Measurements from ENCODE around the gene PDCD2L. TPM values are rescaled to one million over a fixed set of nuclear protein-coding genes. Genes with fewer than 3 reads are reported as not detected.
"Not testable (repeated sequence)": the region's sequence is repeated elsewhere in the genome, so short reads cannot be mapped to it uniquely, and the experiment has no call there.

Gene PDCD2L
- total RNA-seq, 1 donor from 2014 or later, result 8.9 TPM

- intact Hi-C loops (cut with micrococcal nuclease), result no loop called here
- DNase-seq (no peak), ATAC-seq (peak; percentile 79)
These were observed 33.2 kb upstream of the PDCD2L start for GRCh38 chr19:34370983-34371382.

- no peak for ATAC-seq
- no peak for DNase-seq
- intact Hi-C loops (cut with micrococcal nuclease), result no loop called here
These were observed 30.5 kb upstream of the PDCD2L start for GRCh38 chr19:34373601-34374288.

- ATAC-seq, result no peak
These were observed 28.6 kb upstream of the PDCD2L start for GRCh38 chr19:34375598-34375997.

GRCh38 chr19:34380639-34381241, 23.5 kb upstream of the PDCD2L start:
- ATAC-seq (no peak), DNase-seq (no peak)
- intact Hi-C loops (cut with micrococcal nuclease), result no loop called here

More at GRCh38 chr19:34375598-34375997, 28.6 kb upstream of the PDCD2L start:
- intact Hi-C loops (cut with micrococcal nuclease), result no loop called here
- no peak for DNase-seq

GRCh38 chr19:34381399-34382251, 22.6 kb upstream of the PDCD2L start:
- intact Hi-C loops (cut with micrococcal nuclease), result no loop called here
- no peak for ATAC-seq
- DNase-seq, result no peak

GRCh38 chr19:34382471-34382870, 21.7 kb upstream of the PDCD2L start:
- intact Hi-C loops (cut with micrococcal nuclease), result no loop called here
- ATAC-seq, result no peak
- DNase-seq, result no peak

GRCh38 chr19:34383599-34383998, 20.6 kb upstream of the PDCD2L start:
- ATAC-seq (no peak), DNase-seq (no peak)
- intact Hi-C loops (cut with micrococcal nuclease), result no loop called here

GRCh38 chr19:34386645-34387445, 17.4 kb upstream of the PDCD2L start:
- DNase-seq (no peak), ATAC-seq (no peak)
- intact Hi-C loops (cut with micrococcal nuclease), result no loop called here

- ATAC-seq (no peak), DNase-seq (no peak)
- intact Hi-C loops (cut with micrococcal nuclease), result no loop called here
These were observed 16.8 kb upstream of the PDCD2L start for GRCh38 chr19:34387446-34387810.

- intact Hi-C loops (cut with micrococcal nuclease); ATAC-seq; DNase-seq: not testable (repeated sequence)
These were observed 15.5 kb upstream of the PDCD2L start for GRCh38 chr19:34388745-34389144.

- no peak for DNase-seq
- ATAC-seq, result no peak
- intact Hi-C loops (cut with micrococcal nuclease), result no loop called here
These were observed 12.4 kb upstream of the PDCD2L start for GRCh38 chr19:34391813-34392212.

- DNase-seq (no peak), ATAC-seq (peak; percentile 8)
- intact Hi-C loops (cut with micrococcal nuclease), result no loop called here
These were observed 11.2 kb upstream of the PDCD2L start for GRCh38 chr19:34393031-34393430.

GRCh38 chr19:34393629-34394028, 10.6 kb upstream of the PDCD2L start:
- ATAC-seq, result no peak
- DNase-seq, result no peak

GRCh38 chr19:34397853-34398252, 6.3 kb upstream of the PDCD2L start:
- peak; percentile 7 for ATAC-seq
- intact Hi-C loops (cut with micrococcal nuclease), result no loop called here
- DNase-seq, result no peak

More at GRCh38 chr19:34393629-34394028, 10.6 kb upstream of the PDCD2L start:
- intact Hi-C loops (cut with micrococcal nuclease), result no loop called here

- ATAC-seq (no peak), DNase-seq (no peak)
- intact Hi-C loops (cut with micrococcal nuclease), result no loop called here
These were observed 4.3 kb upstream of the PDCD2L start for GRCh38 chr19:34399886-34400285.

- ATAC-seq; intact Hi-C loops (cut with micrococcal nuclease); DNase-seq: not testable (repeated sequence)
These were observed 3.4 kb upstream of the PDCD2L start for GRCh38 chr19:34400844-34401243.

GRCh38 chr19:34402074-34402600, 2.1 kb upstream of the PDCD2L start:
- ATAC-seq, result no peak
- intact Hi-C loops (cut with micrococcal nuclease), result no loop called here
- no peak for DNase-seq

- ATAC-seq, result no peak
- intact Hi-C loops (cut with micrococcal nuclease), result no loop called here
- DNase-seq, result no peak
These were observed 453 bp upstream of the PDCD2L start for GRCh38 chr19:34403784-34404108.
